Measurements from ENCODE around the gene AMMECR1. TPM values are rescaled to one million over a fixed set of nuclear protein-coding genes. Genes with fewer than 3 reads are reported as not detected.
A peak's percentile ranks its signal among the peaks of the same experiment; 100 is the strongest.

The AMMECR1 gene
- total RNA-seq, 4 donors from 2014 or later: 2.2 to 4.2 (median 2.9) TPM

DNA sequence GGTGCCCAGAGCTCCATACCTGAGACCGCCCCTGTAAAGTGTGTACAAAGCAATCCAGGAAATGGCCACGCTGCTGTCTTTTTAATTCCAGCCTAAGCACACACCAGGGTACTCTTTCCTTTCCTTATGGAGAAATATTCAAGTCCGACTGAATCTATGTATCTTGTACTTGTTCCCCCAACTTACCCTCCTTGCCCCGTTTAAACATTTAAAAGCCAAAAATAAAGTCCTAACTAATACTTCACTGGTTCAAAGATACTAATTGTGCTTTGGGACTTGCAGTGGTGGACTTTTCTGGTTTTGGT is 731 bp upstream of the AMMECR1 start:
- Histone ChIP-seq H3K27ac (peak overlapping the region; percentile 57 to 91 (median 71)), H3K4me1 (peaks cover 0 to 11% (median 0%) of the 10 kb centered on the region in 4 donors), H3K4me3 (peak overlapping the region; percentile 43 to 85 (median 58)), H3K9me3 (no peaks in the 10 kb centered on the region), H3K27me3 (peaks cover 0 to 12% of the 10 kb centered on the region in 2 donors), H3K36me3 (no peaks in the 10 kb centered on the region)
- no peak for DNase-seq (ENCODE audit: low spot score in 2 of 2)
- TF ChIP-seq CTCF (IDR thresholded peaks at IDR 0.05) (no peak), EP300 (IDR thresholded peaks at IDR 0.05) (no peak), POLR2A (IDR thresholded peaks at IDR 0.05) (no peak)
- WGBS, 2 donors: 5 to 39% methylated on average over 4 of the region's 4 CpGs

- Histone ChIP-seq H3K4me3 (peak overlapping the region; percentile 59 to 85 (median 69)), H3K27me3 (peaks cover 0 to 12% of the 10 kb centered on the region in 2 donors), H3K4me1 (peaks cover 0 to 11% (median 0%) of the 10 kb centered on the region in 4 donors), H3K27ac (peak overlapping the region; percentile 70 to 91 (median 89)), H3K9me3 (no peaks in the 10 kb centered on the region), H3K36me3 (no peaks in the 10 kb centered on the region)
- WGBS, 2 donors: 3 to 47% methylated on average over 6 to 40 of the region's 40 CpGs
- no peak for TF ChIP-seq EP300 (IDR thresholded peaks at IDR 0.05)
- peak in 1 of 2 donors; percentile 4 for DNase-seq (ENCODE audit: low spot score in 2 of 2)
Measured at GRCh38 chrX:110317061-110317819, 645 bp downstream of the AMMECR1 start.

DNA sequence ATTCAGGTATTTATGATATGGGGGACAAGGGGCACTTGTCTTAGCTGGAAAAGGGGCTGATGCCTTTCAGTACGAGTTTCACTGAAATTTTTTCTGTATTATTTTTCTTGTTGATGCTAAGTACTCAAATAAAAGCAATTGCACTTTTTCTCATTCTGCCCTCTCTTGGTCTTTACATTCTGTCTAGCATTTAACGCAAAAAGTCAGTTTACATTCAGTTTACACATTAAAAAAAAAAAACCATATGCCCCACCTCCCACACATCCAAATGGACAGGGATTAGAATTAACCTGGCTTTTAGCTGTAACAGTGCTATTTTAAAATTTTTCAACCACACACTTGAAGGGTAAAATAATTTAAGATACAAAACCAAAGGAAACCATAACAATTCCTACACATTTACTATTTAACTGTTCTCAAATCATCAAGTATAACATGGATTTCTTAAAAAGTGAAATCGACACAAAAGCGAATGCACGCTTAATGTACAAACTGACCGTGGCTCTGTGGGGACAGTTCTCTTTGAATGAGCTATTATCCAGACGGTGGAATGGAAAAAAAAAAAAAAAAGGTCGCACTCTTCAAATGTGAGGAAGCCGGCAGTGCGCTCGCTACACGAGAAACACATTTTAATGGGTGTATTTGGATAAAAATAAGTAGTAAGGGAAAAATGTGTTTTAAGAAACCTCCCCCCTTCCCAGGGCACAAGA is 1.4 kb downstream of the AMMECR1 start:
- TF ChIP-seq CTCF (IDR thresholded peaks at IDR 0.05): no peak
- TF ChIP-seq POLR2A (IDR thresholded peaks at IDR 0.05): no peak
- TF ChIP-seq EP300 (IDR thresholded peaks at IDR 0.05): no peak
- 6 to 33% methylated on average over 12 of the region's 12 CpGs for WGBS, 2 donors
- Histone ChIP-seq H3K27me3 (peaks cover 0 to 12% of the 10 kb centered on the region in 2 donors), H3K9me3 (no peaks in the 10 kb centered on the region), H3K4me3 (peak overlapping the region; percentile 59 to 85 (median 69)), H3K36me3 (no peaks in the 10 kb centered on the region), H3K4me1 (peaks cover 0 to 11% (median 0%) of the 10 kb centered on the region in 4 donors), H3K27ac (no peak overlapping the region)
- no peak for DNase-seq (ENCODE audit: low spot score in 2 of 2)

GRCh38 chrX:110315551-110315950 is 2.3 kb downstream of the AMMECR1 start:
- no peak for DNase-seq (ENCODE audit: low spot score in 2 of 2)
- 78 to 93% methylated on average over 1 of the region's 1 CpG for whole genome bisulfite sequencing, 2 donors
- no peak for TF ChIP-seq POLR2A (IDR thresholded peaks at IDR 0.05)
- no peak for TF ChIP-seq EP300 (IDR thresholded peaks at IDR 0.05)
- TF ChIP-seq CTCF (IDR thresholded peaks at IDR 0.05): no peak
- Histone ChIP-seq H3K4me3 (no peak overlapping the region), H3K27me3 (peaks cover 0 to 12% of the 10 kb centered on the region in 2 donors), H3K27ac (no peak overlapping the region), H3K4me1 (peaks cover 0 to 14% (median 0%) of the 10 kb centered on the region in 4 donors), H3K9me3 (no peaks in the 10 kb centered on the region), H3K36me3 (no peaks in the 10 kb centered on the region)

DNA sequence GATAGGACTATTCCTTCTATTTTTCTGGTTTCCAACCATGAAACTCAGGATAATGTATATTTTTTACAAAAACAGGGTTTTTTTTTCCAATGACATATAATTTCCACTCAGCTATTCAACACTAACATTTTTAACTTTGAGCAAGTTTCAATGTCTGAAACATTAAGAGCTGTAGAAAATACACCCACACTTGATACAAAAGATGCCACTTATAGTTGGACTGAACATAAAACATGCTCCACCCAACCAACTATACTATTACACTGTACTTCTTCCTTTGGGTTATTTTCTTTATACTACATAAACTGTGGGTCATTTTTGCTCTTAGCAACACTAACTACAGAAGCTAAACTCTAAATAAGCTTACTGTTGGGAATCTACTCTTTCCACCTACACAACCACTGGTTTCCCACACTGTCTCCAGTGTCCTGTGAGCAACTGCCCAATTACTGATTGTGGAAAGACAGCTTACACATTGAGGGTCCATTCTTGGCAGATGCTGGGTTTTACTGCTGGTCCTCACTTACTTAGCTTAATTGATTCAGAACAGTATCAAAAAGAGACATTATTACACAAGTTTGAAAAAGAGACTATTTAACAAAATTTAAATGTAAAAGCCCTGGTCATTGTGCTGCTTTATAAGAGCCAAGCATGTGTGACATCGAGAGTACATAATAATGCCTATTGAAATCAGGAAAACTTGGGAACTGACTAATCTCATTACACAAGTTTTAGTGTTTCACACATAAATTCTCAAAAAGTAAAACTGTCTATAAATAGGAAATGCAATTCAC is 6.3 kb downstream of the AMMECR1 start:
- Histone ChIP-seq H3K4me3 (no peak overlapping the region), H3K9me3 (no peaks in the 10 kb centered on the region), H3K27me3 (peaks cover 0 to 5% of the 10 kb centered on the region in 2 donors), H3K36me3 (no peaks in the 10 kb centered on the region), H3K4me1 (peaks cover 0 to 14% (median 0%) of the 10 kb centered on the region in 4 donors), H3K27ac (no peak overlapping the region)
- WGBS, 2 donors: 52 to 61% methylated on average over 1 of the region's 1 CpG
- TF ChIP-seq POLR2A (IDR thresholded peaks at IDR 0.05) (no peak), EP300 (IDR thresholded peaks at IDR 0.05) (no peak), CTCF (IDR thresholded peaks at IDR 0.05) (no peak)
- no peak for DNase-seq (ENCODE audit: low spot score in 2 of 2)

All from tibial nerve (tissue), 4 donors.